Measurements from ENCODE around the gene AZGP1.

AZGP1 gene

DNA sequence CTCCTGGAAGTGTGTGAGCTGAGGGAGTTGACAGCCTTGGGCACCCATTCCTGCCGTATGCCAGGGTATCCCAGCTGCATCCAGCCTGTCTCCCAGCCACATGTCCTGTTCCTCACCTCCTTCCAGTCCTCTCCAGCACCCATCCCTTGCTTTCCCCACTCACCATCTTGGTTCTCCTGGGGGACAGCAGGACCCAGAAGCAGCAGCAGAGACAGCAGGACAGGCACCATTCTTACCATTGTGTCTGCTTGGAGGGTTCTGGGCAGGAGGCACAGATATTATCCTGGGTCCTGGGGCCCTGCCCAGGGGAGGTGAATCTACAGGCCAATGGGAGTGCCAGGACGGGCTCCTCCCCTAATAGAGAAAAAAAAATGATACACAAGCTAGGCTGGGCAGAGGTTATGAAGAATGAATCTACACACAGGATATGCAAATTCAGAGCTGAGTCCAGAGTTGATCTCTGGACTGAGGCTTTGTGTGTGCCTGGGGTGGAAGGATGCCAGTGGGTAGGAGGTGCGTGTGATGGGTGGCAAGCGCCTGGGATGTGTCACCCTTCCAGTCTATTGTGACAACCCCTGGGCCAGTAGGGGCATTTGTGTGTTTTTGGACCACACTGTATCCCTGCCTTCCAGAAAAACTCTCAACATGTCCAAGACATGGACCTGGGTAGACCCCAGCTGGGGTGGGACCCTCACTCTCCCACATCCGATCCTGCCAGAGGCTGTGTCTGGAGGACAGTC is at the start of gene AZGP1:
Gene AZGP1, minus strand, starts transcription at position 250 of the 740 bp plus-strand sequence. Its CDS starts 11 bp downstream, at position 239.
- Histone ChIP-seq H3K9me3 (ENCODE audit: low read length) (no peaks in the 10 kb centered on the region), H3K27ac (ENCODE audit: low read depth, low read length) (no peak within 1 kb of the TSS)

DNA sequence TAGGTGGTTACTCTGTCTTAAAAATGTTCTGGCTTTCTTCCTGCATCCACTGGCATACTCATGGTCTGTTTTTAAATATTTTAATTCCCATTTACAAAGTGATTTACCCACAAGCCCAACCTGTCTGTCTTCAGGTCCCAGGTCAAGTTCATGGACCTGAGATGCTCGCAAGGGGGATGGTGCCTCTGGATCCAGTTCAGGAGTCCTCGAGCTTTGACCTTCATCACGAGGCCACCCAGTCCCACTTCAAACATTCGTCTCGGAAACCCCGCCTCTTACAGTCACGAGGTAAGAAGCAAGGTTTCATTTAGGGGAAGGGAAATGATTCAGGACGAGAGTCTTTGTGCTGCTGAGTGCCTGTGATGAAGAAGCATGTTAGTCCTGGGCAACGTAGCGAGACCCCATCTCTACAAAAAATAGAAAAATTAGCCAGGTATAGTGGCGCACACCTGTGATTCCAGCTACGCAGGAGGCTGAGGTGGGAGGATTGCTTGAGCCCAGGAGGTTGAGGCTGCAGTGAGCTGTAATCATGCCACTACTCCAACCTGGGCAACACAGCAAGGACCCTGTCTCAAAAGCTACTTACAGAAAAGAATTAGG is 48.3 kb upstream of the AZGP1 start:
- H3K36me3 ChIP-seq (ENCODE audit: insufficient read depth, low read length) = peaks cover 47% of the 10 kb centered on the region
- H3K9me3 ChIP-seq (ENCODE audit: low read length) = no peaks in the 10 kb centered on the region
- H3K27me3 ChIP-seq (ENCODE audit: control insufficient read depth in 1 of 2, insufficient read depth in 2 of 2, low read length in 2 of 2) = no peaks in the 10 kb centered on the region
- no peak overlapping the region for H3K4me3 ChIP-seq (ENCODE audit: low read depth in 1 of 2, low read length in 2 of 2)
- H3K4me1 ChIP-seq (ENCODE audit: insufficient read depth, low read length) = peaks cover 2% of the 10 kb centered on the region
- no peak overlapping the region for H3K27ac ChIP-seq (ENCODE audit: low read depth, low read length)
- H3K9ac ChIP-seq (ENCODE audit: low read length) = no peak overlapping the region

More for the DNA sequence above, at the start of gene AZGP1:
- H3K27me3 ChIP-seq (ENCODE audit: control insufficient read depth in 1 of 2, insufficient read depth in 2 of 2, low read length in 2 of 2) = no peaks in the 10 kb centered on the region
- H3K4me3 ChIP-seq (ENCODE audit: low read depth in 1 of 2, low read length in 2 of 2) = no peak within 1 kb of the TSS
- no peaks in the 10 kb centered on the region for H3K4me1 ChIP-seq (ENCODE audit: insufficient read depth, low read length)
- no peak within 1 kb of the TSS for H3K9ac ChIP-seq (ENCODE audit: low read length)
- no peaks in the 10 kb centered on the region for H3K36me3 ChIP-seq (ENCODE audit: insufficient read depth, low read length)

DNA sequence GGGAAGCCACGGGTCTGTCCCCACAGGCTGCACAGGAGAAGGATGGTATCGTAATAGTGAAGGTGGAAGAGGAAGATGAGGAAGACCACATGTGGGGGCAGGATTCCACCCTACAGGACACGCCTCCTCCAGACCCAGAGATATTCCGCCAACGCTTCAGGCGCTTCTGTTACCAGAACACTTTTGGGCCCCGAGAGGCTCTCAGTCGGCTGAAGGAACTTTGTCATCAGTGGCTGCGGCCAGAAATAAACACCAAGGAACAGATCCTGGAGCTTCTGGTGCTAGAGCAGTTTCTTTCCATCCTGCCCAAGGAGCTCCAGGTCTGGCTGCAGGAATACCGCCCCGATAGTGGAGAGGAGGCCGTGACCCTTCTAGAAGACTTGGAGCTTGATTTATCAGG is 47.7 kb upstream of the AZGP1 start:
- Histone ChIP-seq H3K27ac (ENCODE audit: low read depth, low read length) (no peak overlapping the region), H3K36me3 (ENCODE audit: insufficient read depth, low read length) (peaks cover 47% of the 10 kb centered on the region), H3K9me3 (ENCODE audit: low read length) (no peaks in the 10 kb centered on the region), H3K4me3 (ENCODE audit: low read depth in 1 of 2, low read length in 2 of 2) (no peak overlapping the region), H3K27me3 (ENCODE audit: control insufficient read depth in 1 of 2, insufficient read depth in 2 of 2, low read length in 2 of 2) (no peaks in the 10 kb centered on the region), H3K9ac (ENCODE audit: low read length) (no peak overlapping the region), H3K4me1 (ENCODE audit: insufficient read depth, low read length) (peaks cover 8% of the 10 kb centered on the region)

DNA sequence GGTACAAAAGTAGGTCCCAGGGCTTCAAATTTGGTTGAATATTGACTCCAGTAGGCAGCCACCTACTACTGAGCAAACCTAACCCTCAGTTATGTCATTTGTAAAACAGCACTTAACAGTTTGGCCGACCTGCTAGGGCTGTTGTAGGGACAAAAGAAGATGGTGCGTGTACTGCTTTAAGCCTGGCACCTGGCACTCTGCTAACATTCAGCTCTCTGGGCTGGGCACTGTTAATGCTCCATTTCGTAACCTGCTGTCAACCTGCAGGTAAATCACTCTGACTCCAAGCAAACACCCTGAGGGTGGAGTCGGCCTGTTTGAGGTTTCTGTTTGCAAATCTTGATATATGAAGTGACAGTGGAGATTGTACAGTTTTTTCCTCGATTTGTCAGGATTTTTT is 46.8 kb upstream of the AZGP1 start:
- Histone ChIP-seq H3K9ac (ENCODE audit: low read length) (no peak overlapping the region), H3K27me3 (ENCODE audit: control insufficient read depth in 1 of 2, insufficient read depth in 2 of 2, low read length in 2 of 2) (no peaks in the 10 kb centered on the region), H3K9me3 (ENCODE audit: low read length) (no peaks in the 10 kb centered on the region), H3K27ac (ENCODE audit: low read depth, low read length) (no peak overlapping the region), H3K36me3 (ENCODE audit: insufficient read depth, low read length) (peaks cover 38% of the 10 kb centered on the region), H3K4me3 (ENCODE audit: low read depth in 1 of 2, low read length in 2 of 2) (no peak overlapping the region), H3K4me1 (ENCODE audit: insufficient read depth, low read length) (peaks cover 14% of the 10 kb centered on the region)

DNA sequence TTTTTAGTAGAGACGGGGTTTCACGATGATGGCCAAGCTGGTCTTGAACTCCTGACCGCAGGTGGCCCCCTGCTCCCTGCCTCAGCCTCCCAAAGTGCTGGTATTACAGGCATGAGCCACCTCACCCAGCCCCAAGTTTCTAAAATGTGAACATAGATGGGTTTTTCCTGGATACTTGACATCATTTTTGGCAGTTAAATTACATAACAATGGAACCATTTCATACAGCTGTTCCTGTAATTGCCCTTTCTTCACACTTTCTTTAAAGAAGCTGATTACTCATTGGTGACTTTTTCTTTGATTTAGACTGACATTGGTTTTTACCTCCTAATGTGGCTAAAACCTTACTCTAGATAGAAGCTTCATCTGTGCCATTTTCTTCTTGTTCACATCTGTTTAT is 45.5 kb upstream of the AZGP1 start:
- H3K27ac ChIP-seq (ENCODE audit: low read depth, low read length) = no peak overlapping the region
- H3K36me3 ChIP-seq (ENCODE audit: insufficient read depth, low read length) = peaks cover 31% of the 10 kb centered on the region
- H3K9me3 ChIP-seq (ENCODE audit: low read length) = no peaks in the 10 kb centered on the region
- no peak overlapping the region for H3K9ac ChIP-seq (ENCODE audit: low read length)
- no peak overlapping the region for H3K4me3 ChIP-seq (ENCODE audit: low read depth in 1 of 2, low read length in 2 of 2)
- no peaks in the 10 kb centered on the region for H3K27me3 ChIP-seq (ENCODE audit: control insufficient read depth in 1 of 2, insufficient read depth in 2 of 2, low read length in 2 of 2)
- peaks cover 26% of the 10 kb centered on the region for H3K4me1 ChIP-seq (ENCODE audit: insufficient read depth, low read length)

DNA sequence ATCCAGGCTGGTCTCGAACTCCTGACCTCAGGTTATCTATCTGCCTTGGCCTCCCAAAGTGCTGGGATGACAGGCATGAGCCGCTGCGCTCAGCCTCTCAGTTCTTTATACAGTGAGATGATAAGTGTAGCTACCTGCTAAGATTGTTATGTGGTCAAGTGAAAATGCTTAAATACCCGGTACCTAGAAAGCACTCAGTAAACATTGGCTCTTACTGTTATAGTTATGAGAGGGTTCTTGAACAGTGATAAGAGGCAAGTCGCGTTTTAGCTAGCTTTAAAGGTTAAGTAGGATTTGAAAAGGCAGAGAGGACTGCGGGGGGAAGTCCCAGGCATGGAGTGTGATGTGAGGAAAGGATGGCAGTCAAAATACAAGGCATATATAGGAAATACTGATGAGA is 44.1 kb upstream of the AZGP1 start:
- no peaks in the 10 kb centered on the region for H3K9me3 ChIP-seq (ENCODE audit: low read length)

DNA sequence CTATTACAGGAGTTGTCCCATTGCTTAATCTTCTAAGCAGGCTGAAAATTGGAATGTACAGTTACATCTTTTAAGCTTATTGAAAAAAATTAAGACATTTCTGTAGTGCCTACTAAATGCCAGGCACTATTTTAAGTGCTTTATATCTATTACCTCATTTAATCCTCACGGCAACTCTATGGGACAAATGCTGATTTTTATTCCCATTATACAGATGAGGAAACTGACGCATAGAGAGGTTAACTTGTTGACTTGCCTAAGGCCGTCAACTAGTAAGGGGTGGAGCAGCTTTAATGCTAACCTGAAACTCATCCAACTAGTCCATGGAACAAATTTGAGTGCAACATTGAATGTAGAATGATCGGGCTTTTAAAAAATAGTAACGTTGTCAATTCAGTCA is 42.0 kb upstream of the AZGP1 start:
- Histone ChIP-seq H3K9ac (ENCODE audit: low read length) (no peak overlapping the region), H3K27ac (ENCODE audit: low read depth, low read length) (peak overlapping the region; percentile 27), H3K4me1 (ENCODE audit: insufficient read depth, low read length) (peaks cover 34% of the 10 kb centered on the region)

More for the DNA sequence above, 44.1 kb upstream of the AZGP1 start:
- Histone ChIP-seq H3K27ac (ENCODE audit: low read depth, low read length) (no peak overlapping the region), H3K9ac (ENCODE audit: low read length) (no peak overlapping the region), H3K4me1 (ENCODE audit: insufficient read depth, low read length) (peaks cover 32% of the 10 kb centered on the region), H3K27me3 (ENCODE audit: control insufficient read depth in 1 of 2, insufficient read depth in 2 of 2, low read length in 2 of 2) (no peaks in the 10 kb centered on the region), H3K4me3 (ENCODE audit: low read depth in 1 of 2, low read length in 2 of 2) (no peak overlapping the region), H3K36me3 (ENCODE audit: insufficient read depth, low read length) (peaks cover 22% of the 10 kb centered on the region)

DNA sequence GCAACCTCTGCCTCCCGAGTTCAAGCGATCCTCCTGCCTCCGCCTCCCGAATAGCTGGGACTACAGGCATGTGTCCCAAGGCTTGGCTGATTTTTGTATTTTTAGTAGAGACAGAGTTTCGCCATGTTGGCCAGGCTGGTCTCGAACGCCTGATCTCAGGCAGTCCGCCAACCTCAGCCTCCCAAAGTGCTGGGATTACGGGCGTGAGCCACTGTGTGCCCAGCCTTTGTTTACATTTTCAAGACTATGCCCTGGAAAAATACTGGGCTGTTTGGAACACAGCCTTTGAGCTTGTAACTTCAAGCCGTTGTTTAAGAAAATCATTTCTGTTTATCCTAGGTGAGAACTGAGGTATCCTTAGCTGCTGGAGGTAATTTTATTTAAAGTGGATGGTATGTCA is 41.5 kb upstream of the AZGP1 start:
- Histone ChIP-seq H3K4me1 (ENCODE audit: insufficient read depth, low read length) (peaks cover 34% of the 10 kb centered on the region), H3K4me3 (ENCODE audit: low read depth in 1 of 2, low read length in 2 of 2) (no peak overlapping the region), H3K9ac (ENCODE audit: low read length) (no peak overlapping the region), H3K9me3 (ENCODE audit: low read length) (no peaks in the 10 kb centered on the region), H3K27ac (ENCODE audit: low read depth, low read length) (peak overlapping the region; percentile 27), H3K27me3 (ENCODE audit: control insufficient read depth in 1 of 2, insufficient read depth in 2 of 2, low read length in 2 of 2) (no peaks in the 10 kb centered on the region), H3K36me3 (ENCODE audit: insufficient read depth, low read length) (peaks cover 5% of the 10 kb centered on the region)

More for the DNA sequence above, 42.0 kb upstream of the AZGP1 start:
- Histone ChIP-seq H3K4me3 (ENCODE audit: low read depth in 1 of 2, low read length in 2 of 2) (no peak overlapping the region), H3K36me3 (ENCODE audit: insufficient read depth, low read length) (peaks cover 5% of the 10 kb centered on the region), H3K27me3 (ENCODE audit: control insufficient read depth in 1 of 2, insufficient read depth in 2 of 2, low read length in 2 of 2) (no peaks in the 10 kb centered on the region), H3K9me3 (ENCODE audit: low read length) (no peaks in the 10 kb centered on the region)

DNA sequence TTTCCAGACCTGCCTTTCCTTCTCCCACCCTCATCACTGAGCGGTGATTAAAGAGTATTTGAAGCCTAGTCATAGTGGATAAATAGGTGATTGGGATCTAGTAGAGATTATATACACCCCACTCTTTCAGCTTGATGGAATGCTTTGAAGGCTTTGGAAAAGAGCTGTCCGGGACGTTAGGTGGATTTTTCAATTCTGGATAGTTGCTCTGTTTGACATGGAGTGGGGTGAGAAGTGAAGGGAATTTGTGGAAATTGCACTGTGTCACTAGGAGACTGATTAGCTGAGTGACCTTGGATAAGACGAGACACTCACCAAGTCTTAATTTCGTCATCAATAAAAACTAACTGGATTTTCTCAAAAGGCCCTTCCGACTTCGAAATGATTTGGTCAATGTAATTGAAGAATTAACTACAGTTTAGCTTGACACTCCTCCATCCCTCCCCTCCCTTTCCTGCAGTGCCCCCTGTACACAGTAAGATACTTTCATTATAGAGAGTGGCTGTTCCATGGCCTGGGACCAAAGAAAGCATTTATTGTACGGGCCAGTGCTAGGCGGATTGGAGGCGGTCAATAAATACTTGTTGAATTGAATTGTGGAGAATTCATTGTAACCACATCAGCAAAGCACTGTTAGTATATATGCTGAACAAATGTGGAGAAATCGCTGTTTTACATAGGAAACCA is 40.5 kb upstream of the AZGP1 start:
- H3K9me3 ChIP-seq (ENCODE audit: low read length) = no peaks in the 10 kb centered on the region
- H3K27me3 ChIP-seq (ENCODE audit: control insufficient read depth in 1 of 2, insufficient read depth in 2 of 2, low read length in 2 of 2) = no peaks in the 10 kb centered on the region
- peaks cover 5% of the 10 kb centered on the region for H3K36me3 ChIP-seq (ENCODE audit: insufficient read depth, low read length)
- peak overlapping the region; percentile 62 to 92 for H3K4me3 ChIP-seq (ENCODE audit: low read depth in 1 of 2, low read length in 2 of 2)
- peaks cover 34% of the 10 kb centered on the region for H3K4me1 ChIP-seq (ENCODE audit: insufficient read depth, low read length)
- H3K27ac ChIP-seq (ENCODE audit: low read depth, low read length) = peak overlapping the region; percentile 90
- H3K9ac ChIP-seq (ENCODE audit: low read length) = peak overlapping the region; percentile 99

DNA sequence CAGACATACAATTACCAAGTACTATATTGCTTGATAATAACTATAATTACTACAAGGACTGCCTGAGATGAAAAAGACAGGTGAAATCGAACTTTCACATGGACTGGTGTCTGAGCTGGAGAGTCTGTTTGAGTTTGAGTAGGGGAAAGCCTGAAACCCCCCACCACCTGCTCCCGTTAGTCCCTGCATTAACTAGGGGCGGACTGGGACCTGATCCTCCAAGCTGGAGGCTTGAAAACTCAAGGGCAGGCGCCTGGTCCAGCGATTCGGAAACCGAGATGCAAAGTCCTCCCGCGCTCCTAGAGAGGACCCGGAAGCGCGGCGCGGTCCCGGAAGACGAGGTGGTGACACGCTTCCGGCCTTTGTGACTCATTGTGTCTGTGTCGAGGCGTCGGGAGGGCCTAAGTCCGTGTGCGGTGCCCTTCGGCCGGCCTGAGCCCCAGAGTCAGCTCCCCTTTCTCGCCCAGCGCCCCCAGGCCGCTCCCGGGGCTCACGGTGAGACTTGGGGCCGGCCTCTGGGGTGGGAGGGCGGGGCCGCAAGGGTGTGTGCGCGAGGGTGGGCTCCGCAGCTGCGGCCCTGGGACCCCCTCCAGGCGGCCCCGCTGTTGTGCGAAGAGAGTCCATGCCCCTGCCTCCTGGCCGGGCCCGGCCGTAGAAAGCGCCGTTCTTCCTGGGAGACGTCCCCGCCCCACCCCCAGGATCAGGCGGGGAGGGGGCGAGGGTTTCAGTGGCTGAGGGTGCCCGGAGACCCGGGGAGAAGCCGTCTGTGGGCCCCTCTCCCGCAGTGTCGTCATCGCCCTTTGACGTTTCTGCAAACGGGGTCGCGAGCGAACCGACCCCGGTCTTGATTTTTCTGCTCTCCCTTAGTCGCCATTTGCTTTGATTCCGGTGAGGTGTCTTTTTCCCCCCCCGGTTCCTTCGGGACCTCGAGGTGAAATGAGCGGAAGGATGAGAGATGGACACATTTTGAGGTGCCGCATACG is 39.7 kb upstream of the AZGP1 start, which contains the start of gene ZKSCAN1:
Gene ZKSCAN1, plus strand, starts transcription at position 365 of the 983 bp plus-strand sequence. CDS start 7,911 bp downstream, outside the sequence.
- Histone ChIP-seq H3K27ac (ENCODE audit: low read depth, low read length) (peak within 1 kb of the TSS; percentile 90), H3K4me1 (ENCODE audit: insufficient read depth, low read length) (peaks cover 34% of the 10 kb centered on the region), H3K4me3 (ENCODE audit: low read depth in 1 of 2, low read length in 2 of 2) (peak within 1 kb of the TSS; percentile 62 to 92), H3K27me3 (ENCODE audit: control insufficient read depth in 1 of 2, insufficient read depth in 2 of 2, low read length in 2 of 2) (no peaks in the 10 kb centered on the region), H3K9ac (ENCODE audit: low read length) (peak within 1 kb of the TSS; percentile 99), H3K9me3 (ENCODE audit: low read length) (no peaks in the 10 kb centered on the region), H3K36me3 (ENCODE audit: insufficient read depth, low read length) (peaks cover 5% of the 10 kb centered on the region)

DNA sequence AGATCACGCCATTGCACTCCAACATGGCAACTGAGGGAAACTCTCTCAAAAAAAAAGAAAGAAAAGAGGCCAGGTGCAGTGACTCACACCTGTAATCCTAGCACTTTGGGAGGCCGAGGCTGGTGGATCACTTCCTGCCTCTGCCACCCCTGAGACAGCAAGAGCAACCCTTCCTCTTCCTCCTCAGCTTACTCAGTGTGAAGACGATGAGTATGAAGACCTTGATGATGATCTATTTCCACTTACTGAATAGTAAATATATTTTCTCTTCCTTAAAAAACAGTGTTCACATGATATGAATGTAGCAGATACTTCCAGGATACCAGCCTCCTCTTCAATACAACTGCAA is 37.5 kb upstream of the AZGP1 start:
- Histone ChIP-seq H3K27ac (ENCODE audit: low read depth, low read length) (no peak overlapping the region), H3K9me3 (ENCODE audit: low read length) (no peaks in the 10 kb centered on the region), H3K9ac (ENCODE audit: low read length) (no peak overlapping the region), H3K4me1 (ENCODE audit: insufficient read depth, low read length) (peaks cover 25% of the 10 kb centered on the region), H3K4me3 (ENCODE audit: low read depth in 1 of 2, low read length in 2 of 2) (no peak overlapping the region), H3K36me3 (ENCODE audit: insufficient read depth, low read length) (no peaks in the 10 kb centered on the region), H3K27me3 (ENCODE audit: control insufficient read depth in 1 of 2, insufficient read depth in 2 of 2, low read length in 2 of 2) (no peaks in the 10 kb centered on the region)
